Endometrial microvascular endothelial cells (primary cell): ENCODE data around the gene BRD9. TPM values are rescaled to one million over a fixed set of nuclear protein-coding genes. Genes with fewer than 3 reads are reported as not detected.
"Not testable (repeated sequence)": the region's sequence is repeated elsewhere in the genome, so short reads cannot be mapped to it uniquely, and the experiment has no call there.

Source experiments
- in situ Hi-C: cut with HindIII; loops from 2 replicates; pipeline ENCODE4 v1.10.0; 2017; ENCODE audit warnings: low sequenced_read_pairs, low pct_unique_long_range_greater_than_20kb; ENCODE audit errors: inconsistent ontology term
- total RNA-seq: library from RNA; depleted of rRNA; stranded (reverse); fragments of >200 nt; gene quantifications from one replicate; pipeline ENCODE4 v1.2.3, GENCODE V29; 2015; ENCODE audit errors: inconsistent ontology term

The BRD9 gene
- total RNA-seq, 1 donor from 2014 or later: 34.5 TPM

DNA sequence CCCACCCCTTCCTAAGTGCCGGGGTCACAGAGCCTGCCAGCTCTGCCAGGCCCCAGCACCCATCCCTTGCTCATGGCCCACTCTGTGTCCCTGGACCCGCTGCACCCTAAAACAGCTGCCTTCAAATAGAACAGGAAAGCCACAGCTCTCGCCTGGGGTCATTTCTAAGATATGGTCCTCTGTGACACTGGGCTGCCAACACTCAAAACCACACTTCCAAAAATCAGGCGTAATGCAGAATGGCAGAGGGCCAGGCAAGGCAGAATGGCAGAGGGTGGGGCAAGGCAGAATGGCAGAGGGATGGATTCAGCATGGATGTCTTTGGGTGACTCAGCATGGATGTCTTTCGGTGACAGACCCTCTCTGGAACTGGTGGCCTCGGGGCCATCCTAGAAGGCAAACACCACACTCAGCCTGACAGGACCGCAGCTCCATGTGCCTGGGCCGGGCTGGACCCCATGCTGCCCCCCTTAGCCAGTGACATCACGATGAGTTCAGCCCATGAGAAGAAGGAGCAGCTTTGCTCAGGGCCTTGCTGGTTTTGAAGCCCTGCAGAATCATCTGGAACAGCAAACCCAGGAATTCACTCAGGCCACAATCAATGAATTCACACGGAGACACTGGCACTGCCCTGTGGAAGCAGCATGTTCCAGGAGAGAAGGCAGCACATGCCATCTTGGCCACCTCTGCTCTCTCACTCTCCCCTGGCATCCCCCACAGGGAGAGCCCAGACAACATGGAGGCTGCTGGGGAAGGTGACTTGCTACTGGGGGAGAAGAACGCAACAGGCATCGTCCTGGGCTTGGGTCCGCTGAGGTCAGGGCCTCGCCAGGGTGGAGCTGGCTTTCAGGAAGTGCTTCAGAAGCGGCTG is 50.8 kb downstream of the BRD9 start:
- in situ Hi-C loops: not testable (repeated sequence)

DNA sequence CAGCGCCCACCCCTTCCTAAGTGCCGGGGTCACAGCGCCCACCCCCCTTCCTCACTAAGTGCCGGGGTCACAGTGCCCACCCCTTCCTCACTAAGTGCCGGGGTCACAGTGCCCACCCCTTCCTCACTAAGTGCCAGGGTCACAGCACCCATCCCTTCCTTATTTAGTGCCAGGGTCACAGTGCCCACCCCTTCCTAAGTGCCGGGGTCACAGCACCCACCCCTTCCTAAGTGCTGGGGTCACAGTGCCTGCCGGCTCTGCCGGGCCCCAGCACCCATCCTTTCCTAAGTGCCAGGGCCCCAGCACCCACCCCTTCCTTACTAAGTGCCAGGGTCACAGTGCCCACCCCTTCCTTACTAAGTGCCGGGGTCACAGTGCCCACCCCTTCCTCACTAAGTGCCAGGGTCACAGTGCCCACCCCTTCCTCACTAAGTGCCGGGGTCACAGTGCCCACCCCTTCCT is 51.6 kb downstream of the BRD9 start:
- in situ Hi-C loops: not testable (repeated sequence)

DNA sequence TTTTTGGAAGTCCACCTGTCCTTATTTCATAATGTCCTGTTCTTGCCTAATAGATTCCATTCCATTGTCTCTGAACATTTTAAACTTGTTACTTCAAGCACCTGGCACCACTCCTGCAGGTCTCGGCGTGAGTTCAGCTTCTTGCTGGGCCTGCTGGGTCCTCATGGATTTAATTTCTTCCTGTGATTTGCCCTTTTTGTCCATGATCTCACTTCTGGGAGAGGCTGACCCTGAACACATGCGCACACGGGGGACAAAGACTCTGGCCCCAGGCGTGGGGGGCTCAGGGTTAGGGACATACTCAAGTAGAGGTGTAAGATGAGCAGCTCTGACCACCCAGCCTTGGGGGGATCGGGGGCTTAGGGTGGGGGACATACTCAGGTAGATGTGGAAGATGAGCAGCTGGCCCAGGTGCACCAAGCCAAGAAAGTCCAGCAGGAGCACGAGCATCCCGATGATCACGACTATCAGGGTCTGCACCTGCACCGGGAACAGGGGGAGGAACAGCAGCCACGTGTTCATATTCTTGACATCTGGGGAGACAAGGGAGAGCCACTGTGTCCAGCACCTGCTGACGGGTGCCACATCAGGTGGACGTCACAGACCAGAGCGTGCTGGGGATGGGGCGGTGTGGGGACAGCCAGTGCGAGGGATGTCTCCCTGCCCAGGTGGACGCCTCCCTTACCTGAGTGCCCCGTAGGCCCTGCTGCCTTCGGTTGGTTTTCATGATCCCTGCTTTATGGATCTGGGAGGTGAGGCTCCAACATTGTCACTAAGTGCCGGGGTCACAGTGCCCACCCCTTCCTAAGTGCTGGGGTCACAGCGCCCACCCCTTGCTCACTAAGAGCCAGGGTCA is 52.3 kb downstream of the BRD9 start:
- in situ Hi-C loops: not testable (repeated sequence)

- in situ Hi-C loops: not testable (repeated sequence)
Measured at GRCh38 chr5:838431-838851, 54.2 kb downstream of the BRD9 start.

DNA sequence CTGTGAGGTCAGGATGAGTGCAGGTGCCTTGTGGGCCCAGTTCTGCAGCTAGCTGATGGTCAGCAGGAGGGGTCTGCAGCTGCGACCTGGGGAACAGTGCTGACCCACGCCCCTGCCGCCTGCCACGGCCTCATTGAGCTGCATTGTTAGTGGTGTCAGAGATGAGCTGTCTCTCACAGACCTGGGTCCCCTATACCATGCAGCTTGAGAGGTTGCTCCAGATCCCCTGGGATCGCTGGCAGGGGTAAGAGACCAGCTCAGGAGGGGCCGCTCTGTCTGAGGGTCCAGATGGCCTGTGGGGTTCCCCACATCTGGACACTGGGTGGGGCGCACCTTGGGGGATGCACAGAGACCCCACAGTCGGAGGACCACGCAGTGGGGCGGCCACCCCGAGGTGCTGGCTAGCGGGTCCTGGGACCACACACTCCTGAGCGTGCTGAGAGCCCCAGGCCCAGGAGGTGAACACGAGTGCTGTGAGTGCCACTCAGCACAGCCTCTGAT is 54.9 kb downstream of the BRD9 start:
- in situ Hi-C loops: not testable (repeated sequence)

DNA sequence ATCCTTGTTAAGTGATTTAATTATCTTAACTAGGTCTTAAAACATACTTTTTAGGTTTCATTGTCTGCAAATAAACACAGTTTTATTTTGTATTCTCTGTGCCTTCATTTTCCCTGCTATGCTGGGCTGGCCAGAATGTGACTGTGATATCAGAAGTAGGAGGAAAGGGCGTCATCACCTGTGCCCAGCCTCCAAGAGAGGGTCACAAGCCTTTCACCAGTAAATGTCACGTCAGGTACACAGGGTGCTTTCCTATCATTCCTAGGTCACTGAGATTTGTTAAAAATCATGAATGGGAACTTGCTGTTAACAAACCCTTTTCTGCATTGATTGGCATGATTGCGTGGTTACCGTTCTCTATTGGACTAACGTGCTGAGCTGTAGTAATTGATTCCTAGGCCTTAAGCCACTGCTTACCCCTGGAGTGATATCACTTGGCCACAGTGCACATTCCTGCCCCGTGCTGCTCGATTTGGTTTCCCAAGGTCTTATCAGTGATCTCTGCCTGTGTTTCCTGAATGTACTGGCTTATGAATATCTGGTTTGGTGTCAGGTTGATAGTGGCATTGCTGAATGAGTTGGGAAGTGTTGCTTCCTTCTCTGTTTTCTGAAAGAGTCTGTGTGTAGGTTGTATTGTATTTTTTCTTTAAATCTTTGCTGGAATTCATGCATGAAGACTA is 56.5 kb downstream of the BRD9 start:
- in situ Hi-C loops: not testable (repeated sequence)

GRCh38 chr5:834013-834412 is 58.6 kb downstream of the BRD9 start:
- in situ Hi-C loops: not testable (repeated sequence)

DNA sequence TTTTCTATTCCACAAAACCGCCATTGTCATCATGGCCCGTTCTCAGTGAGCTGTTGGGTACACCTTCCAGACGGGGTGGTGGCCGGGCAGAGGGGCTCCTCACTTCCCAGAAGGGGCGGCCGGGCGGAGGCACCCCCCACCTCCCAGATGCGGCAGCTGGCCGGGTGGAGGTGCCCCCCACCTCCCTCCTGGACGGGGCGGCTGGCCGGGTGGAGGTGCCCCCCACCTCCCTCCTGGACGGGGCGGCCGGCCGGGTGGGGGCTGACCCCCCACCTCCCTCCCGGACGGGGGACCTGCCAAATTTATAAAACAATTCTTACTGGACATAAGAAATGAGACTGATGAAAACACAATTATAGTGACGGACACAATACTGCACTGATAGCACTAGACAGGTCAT is 64.4 kb downstream of the BRD9 start:
- in situ Hi-C loops: not testable (repeated sequence)

DNA sequence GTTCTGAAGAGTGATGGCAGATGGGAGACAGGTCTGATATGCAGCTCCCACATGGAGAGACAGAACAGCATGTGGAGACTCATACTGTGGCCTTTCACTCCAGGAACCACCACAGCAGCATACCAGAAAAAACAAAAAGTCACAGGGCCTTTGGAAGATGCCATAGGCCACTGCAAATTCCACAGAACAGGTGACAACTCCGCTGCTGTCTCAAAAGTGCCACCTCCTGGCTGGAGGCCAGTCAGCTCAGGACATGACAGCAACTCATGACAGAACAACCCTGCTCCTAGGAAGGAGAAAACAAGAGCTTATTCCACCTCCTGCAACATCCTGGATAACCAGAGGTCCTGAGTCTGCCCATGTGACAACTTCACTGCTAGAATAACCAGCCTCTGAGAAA is 67.1 kb downstream of the BRD9 start:
- in situ Hi-C loops: not testable (repeated sequence)

DNA sequence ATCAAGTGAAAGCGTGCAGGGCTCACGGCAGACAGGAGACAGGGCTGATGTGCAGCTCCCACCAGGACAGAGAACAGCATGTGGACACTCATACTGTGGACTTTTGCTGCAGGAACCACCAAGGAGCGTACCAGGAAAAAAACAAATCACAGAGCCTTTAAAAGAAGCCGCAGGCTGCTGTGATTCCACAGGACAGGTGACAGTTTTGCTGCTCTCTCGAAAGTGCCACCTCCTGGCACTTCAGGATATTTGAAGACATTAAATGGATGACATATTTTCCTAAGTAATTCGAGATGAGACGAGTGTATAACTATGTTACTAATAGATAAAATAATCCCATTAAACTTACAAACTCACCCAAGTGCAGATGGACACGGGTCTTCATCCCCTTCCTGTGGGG is 71.1 kb downstream of the BRD9 start:
- in situ Hi-C loops: no loop called here

DNA sequence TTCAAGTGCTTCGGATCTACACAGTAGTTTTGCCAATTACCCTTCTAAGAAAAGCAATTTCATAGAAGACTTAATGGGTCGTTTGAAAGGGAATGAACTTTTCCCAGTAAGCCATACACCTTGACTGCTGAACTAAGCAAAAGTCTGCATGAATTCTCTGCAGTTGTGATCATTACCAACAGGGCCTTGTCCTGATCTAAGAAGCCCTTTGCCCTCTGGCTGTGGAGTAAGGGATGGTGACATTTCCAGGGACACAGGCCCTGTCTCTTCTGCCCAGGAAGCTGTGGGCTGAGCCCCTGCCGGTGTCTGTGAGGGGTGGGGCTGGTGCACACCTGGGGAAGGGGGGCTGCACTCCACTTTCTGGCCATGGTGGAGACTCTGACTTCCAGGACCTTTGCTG is 72.4 kb downstream of the BRD9 start:
- in situ Hi-C loops: no loop called here

GRCh38 chr5:819078-819477 is 73.5 kb downstream of the BRD9 start:
- in situ Hi-C loops: no loop called here

DNA sequence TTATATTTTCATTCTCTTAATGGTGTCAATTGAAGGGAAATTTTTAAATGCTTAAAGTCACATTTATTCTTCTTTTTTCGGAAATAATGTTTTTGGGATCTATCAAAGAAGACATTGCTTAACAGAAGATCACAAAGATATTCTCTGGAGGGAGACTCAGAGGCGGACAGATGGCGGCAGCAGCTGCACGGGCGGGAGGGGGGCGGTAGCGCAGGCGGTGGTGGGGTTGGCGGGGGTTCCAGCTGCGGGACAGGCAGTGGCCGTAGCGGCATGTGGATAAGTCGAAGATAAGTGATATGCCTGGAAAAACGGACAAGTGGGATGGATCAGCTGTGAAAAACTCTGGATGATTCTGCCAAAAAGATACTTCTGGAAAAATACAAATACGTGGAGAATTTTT is 76.4 kb downstream of the BRD9 start:
- in situ Hi-C loops: no loop called here

DNA sequence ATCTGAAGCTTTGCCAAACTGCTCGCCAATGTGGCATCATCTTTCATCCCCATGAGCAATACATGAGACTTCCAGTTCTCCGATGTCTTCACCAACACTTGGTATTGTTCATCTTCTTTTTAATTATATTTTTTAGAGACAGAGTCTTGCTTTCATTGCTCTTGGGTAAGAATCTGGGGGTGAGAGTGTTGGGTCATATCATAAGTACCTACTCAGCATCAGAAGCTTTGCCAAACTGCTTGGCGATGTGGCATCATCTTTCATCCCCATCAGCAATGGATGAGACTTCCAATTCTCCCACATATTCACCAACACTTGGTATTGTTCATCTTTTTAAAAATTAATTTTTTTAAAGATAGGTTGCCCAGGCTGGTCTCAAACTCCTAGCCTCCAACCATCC is 77.2 kb downstream of the BRD9 start:
- in situ Hi-C loops: no loop called here

Other genes starting within 250 kb of the BRD9 start
- gene TPPP, start 199.4 kb downstream of the BRD9 start, total RNA-seq: not detected
- not detected for gene ZDHHC11B, start 108.1 kb downstream of the BRD9 start, total RNA-seq
- gene ZDHHC11, start 41.8 kb downstream of the BRD9 start, total RNA-seq: not detected
- 64.1 TPM for gene TRIP13, start 83 bp upstream of the BRD9 start, total RNA-seq
- gene NKD2, start 116.0 kb upstream of the BRD9 start, total RNA-seq: not detected
- gene SLC12A7, start 219.3 kb upstream of the BRD9 start, total RNA-seq: 9.0 TPM